Measurements from ENCODE around the gene CRYBB3.
A peak's percentile ranks its signal among the peaks of the same experiment; 100 is the strongest.
"Not testable (repeated sequence)": the region's sequence is repeated elsewhere in the genome, so short reads cannot be mapped to it uniquely, and the experiment has no call there.

CRYBB3 gene

GRCh38 chr22:25197340-25197739 lies 2.3 kb upstream of the CRYBB3 start:
- no peak overlapping the region for H3K4me3 ChIP-seq (ENCODE audit: low read depth, low read length)
- DNase-seq (ENCODE audit: low read depth), result no peak
- no peak for TF ChIP-seq CTCF (IDR thresholded peaks at IDR 0.05; ENCODE audit: low read depth, low read length, missing control alignments)

GRCh38 chr22:25200967-25201366 lies 1.3 kb downstream of the CRYBB3 start:
- TF ChIP-seq CTCF (IDR thresholded peaks at IDR 0.05; ENCODE audit: low read depth, low read length, missing control alignments), result no peak
- DNase-seq (ENCODE audit: low read depth), result no peak
- H3K4me3 ChIP-seq (ENCODE audit: low read depth, low read length), result no peak overlapping the region

- DNase-seq (ENCODE audit: low read depth), result no peak
Observed at GRCh38 chr22:25201557-25202273, 2.1 kb downstream of the CRYBB3 start.

DNA sequence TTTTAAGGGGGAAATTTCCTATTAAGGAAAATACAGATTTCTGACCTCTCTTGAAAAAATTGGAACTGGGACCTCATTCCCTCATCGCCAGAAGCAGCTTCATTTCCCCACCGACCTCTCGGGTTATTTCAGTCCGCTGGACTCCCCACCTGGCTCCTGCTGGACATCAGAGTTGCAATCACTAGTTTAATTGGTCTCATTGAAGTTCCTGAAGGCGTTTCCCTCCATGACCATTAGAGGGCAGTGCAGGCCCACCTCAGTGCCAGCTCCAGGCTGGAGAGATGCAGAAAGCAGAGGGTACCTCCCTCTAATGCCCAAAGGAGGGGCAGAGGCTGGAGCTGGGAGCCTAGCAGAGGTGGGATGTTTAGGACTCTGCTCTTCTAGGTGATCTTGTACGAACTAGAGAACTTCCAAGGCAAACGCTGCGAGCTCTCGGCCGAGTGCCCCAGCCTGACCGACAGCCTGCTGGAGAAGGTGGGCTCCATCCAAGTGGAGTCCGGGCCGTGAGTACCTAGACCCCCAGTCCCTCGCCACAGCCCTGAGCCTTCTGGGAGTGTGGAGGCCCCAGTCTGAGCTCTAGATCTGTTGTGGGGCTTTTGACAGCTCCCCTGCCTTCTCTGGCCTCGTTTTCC lies 2.7 kb downstream of the CRYBB3 start:
- no peak overlapping the region for H3K4me3 ChIP-seq (ENCODE audit: low read depth, low read length)
- peak; percentile 91 for TF ChIP-seq CTCF (IDR thresholded peaks at IDR 0.05; ENCODE audit: low read depth, low read length, missing control alignments)
- peak; percentile 15 for DNase-seq (ENCODE audit: low read depth)

More at GRCh38 chr22:25201557-25202273, 2.1 kb downstream of the CRYBB3 start:
- H3K4me3 ChIP-seq (ENCODE audit: low read depth, low read length), result no peak overlapping the region
- TF ChIP-seq CTCF (IDR thresholded peaks at IDR 0.05; ENCODE audit: low read depth, low read length, missing control alignments), result no peak

- TF ChIP-seq CTCF (IDR thresholded peaks at IDR 0.05; ENCODE audit: low read depth, low read length, missing control alignments), result no peak
- DNase-seq (ENCODE audit: low read depth), result no peak
- H3K4me3 ChIP-seq (ENCODE audit: low read depth, low read length), result no peak overlapping the region
Observed at GRCh38 chr22:25203082-25203481, 3.4 kb downstream of the CRYBB3 start.

DNA sequence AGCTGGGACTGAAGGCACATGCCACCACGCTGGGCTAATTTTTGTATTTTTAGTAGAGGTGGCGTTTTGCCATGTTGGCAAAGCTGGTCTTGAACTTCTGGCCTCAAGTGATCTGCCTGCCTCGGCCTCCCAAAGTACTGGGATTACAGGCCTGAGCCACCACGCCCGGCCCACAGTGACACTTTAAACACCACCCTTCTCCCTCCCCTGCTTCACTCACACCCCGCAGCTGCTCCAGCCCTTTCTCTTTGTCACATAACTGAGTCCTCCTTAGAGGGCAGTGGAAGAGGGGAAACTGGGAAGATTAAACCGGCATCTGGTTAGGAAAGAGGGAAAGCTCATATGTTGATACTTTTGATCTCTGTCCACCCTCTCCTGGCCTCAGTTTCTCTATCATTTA lies 4.9 kb downstream of the CRYBB3 start:
- not testable (repeated sequence) for DNase-seq (ENCODE audit: low read depth); H3K4me3 ChIP-seq (ENCODE audit: low read depth, low read length)

- no peak for DNase-seq (ENCODE audit: low read depth)
- H3K4me3 ChIP-seq (ENCODE audit: low read depth, low read length), result no peak overlapping the region
- no peak for TF ChIP-seq CTCF (IDR thresholded peaks at IDR 0.05; ENCODE audit: low read depth, low read length, missing control alignments)
Observed at GRCh38 chr22:25205847-25206246, 6.2 kb downstream of the CRYBB3 start.
